Stimulated activated naive CD4-positive, alpha-beta T cell (primary cell): ENCODE results near the gene PPIL4.

Experiments
- DNase-seq, 6 experiments: peaks; one replicate each; lab custom pipeline; 2025; lab: John Stamatoyannopoulos, UW

Gene PPIL4, protein sequence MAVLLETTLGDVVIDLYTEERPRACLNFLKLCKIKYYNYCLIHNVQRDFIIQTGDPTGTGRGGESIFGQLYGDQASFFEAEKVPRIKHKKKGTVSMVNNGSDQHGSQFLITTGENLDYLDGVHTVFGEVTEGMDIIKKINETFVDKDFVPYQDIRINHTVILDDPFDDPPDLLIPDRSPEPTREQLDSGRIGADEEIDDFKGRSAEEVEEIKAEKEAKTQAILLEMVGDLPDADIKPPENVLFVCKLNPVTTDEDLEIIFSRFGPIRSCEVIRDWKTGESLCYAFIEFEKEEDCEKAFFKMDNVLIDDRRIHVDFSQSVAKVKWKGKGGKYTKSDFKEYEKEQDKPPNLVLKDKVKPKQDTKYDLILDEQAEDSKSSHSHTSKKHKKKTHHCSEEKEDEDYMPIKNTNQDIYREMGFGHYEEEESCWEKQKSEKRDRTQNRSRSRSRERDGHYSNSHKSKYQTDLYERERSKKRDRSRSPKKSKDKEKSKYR

GRCh38 chr6:149545754-149546471, at the start of gene PPIL4:
TSS of gene PPIL4 (minus strand) at chr6:149546043. CDS start at chr6:149546005, 38 bp downstream.
- peak; percentile 92 to 98 (median 94) for DNase-seq

- DNase-seq, result no peak
Observed at GRCh38 chr6:149593408-149593807, 47.6 kb upstream of the PPIL4 start.

- no peak for DNase-seq
Observed at GRCh38 chr6:149592983-149593382, 47.1 kb upstream of the PPIL4 start.

- DNase-seq, result no peak
Observed at GRCh38 chr6:149586149-149586548, 40.3 kb upstream of the PPIL4 start.

DNA sequence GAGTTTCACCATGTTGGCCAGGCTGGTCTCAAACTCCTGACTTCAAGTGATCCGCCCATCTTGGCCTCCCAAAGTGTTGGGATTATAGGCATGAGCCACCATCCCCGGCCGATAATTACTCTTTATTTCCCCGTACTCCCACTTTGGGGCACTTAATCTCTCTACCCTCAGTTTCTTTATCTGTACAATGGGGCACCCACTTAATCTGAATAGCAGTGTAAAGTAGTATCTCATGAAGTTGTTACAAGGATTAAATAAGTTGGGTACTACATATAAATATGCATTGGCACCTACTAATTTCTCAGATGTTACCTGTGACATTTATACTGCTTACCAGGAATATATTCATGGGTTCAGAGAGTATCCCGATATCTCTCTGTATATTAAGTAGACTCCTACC, 35.5 kb upstream of the PPIL4 start:
- no peak for DNase-seq

GRCh38 chr6:149580880-149581279, 35.0 kb upstream of the PPIL4 start:
- DNase-seq, result no peak

- no peak for DNase-seq
Observed at GRCh38 chr6:149567945-149568585, 22.2 kb upstream of the PPIL4 start.

- DNase-seq, result no peak
Observed at GRCh38 chr6:149567194-149567586, 21.3 kb upstream of the PPIL4 start.

GRCh38 chr6:149566410-149567193, 20.8 kb upstream of the PPIL4 start:
- peak; percentile 24 to 76 (median 52) for DNase-seq

GRCh38 chr6:149565527-149566409, 19.9 kb upstream of the PPIL4 start, which contains the start of gene GINM1:
TSS of gene GINM1 (plus strand) at chr6:149566375. CDS start at chr6:149566415, 40 bp downstream.
- peak; percentile 89 to 96 (median 92) for DNase-seq

DNA sequence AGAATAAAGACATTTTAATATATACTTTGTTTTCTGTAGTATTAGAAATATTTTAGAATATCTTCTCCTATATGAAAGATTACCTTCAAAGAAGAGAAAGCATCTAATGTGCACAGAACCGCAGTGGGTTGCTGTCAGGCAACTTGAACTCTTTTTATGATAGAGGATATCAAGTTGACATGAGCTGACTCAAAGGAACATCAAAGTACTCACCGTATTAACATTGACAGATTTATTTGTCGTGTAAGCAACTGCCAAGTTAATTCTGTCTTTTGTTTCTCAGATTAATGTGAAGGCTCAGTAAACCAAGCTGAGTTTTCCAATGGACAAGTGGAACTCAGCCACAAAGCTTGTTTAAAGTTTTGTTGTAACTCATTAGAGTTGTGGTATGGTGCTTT, 18.1 kb upstream of the PPIL4 start:
- no peak for DNase-seq

- DNase-seq, result no peak
Observed at GRCh38 chr6:149563203-149563927, 17.5 kb upstream of the PPIL4 start.

DNA sequence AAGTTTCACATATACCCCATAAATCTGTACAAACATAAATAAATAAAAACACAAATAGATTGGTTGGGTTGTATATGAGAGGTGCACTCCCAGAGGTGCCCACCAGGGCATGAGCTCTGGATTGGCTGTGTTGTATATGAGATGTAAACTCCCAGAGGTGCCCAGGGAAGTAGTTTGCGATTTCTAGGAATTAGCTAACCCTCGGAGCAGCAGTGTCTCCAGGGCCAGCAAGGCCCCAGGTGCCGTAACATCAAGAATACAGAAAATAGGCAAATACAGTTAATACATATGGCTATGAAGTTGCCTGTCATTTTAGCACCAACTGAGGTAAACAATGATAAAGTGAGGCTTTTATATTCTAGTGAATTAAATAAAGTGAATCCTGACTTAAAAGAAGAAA, 14.9 kb upstream of the PPIL4 start:
- no peak for DNase-seq

DNA sequence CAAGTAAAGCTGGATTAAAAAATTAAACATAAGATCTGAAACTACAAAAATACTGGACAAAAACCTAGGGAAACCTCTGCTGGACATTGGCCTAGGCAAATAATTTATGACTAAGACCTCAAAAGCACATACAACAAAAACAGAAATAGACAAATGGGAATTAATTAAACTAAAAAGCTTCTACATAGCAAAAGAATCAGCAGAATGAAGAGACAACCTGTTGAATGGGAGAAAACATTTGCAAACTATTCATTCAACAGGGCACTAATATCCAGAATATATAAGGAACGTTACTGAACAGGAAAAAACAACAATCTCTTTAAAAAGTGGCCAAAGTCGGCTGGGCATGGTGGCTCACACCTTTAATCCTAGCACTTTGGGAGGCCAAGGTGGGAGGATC, 13.5 kb upstream of the PPIL4 start:
- DNase-seq, result no peak

DNA sequence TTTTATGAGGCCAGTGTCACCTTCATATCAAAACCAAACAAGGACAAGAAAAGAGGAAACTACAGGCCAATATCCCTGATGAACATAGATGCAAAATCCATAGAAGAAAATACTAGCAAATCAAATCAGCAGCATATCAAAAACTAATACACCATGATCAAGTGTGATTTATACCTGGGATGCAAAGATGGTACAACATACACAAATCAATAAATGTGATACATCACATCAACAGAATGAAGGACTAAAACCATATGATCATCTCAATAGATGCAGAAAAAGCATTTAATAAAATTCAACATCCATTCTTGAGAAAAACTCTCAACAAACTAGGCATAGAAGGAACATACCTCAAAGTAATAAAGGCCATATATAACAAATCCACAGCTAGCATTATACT, 12.2 kb upstream of the PPIL4 start:
- DNase-seq, result no peak

DNA sequence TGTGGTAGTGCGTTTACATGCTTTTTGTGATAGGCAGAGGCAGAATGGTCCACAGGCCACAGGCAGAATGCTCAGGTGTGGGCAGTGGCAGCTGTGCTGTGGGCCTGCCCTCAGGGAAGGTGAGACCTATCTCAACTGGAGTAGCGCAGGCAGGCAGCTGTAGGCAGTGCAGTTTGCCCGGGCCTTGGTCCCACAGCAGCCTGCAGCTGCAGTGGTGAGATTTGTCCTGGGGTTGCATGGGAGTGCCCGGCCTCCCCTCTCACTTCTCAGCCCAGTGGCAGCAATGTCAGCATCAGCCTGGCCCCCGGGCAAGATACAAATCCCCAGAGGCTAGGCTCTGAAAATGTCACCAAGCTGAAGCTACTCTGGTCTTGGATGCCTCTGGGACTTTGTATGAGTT, 6.1 kb upstream of the PPIL4 start:
- no peak for DNase-seq

GRCh38 chr6:149545258-149545753, 537 bp downstream of the PPIL4 start:
- peak; percentile 51 to 83 (median 74) for DNase-seq

DNA sequence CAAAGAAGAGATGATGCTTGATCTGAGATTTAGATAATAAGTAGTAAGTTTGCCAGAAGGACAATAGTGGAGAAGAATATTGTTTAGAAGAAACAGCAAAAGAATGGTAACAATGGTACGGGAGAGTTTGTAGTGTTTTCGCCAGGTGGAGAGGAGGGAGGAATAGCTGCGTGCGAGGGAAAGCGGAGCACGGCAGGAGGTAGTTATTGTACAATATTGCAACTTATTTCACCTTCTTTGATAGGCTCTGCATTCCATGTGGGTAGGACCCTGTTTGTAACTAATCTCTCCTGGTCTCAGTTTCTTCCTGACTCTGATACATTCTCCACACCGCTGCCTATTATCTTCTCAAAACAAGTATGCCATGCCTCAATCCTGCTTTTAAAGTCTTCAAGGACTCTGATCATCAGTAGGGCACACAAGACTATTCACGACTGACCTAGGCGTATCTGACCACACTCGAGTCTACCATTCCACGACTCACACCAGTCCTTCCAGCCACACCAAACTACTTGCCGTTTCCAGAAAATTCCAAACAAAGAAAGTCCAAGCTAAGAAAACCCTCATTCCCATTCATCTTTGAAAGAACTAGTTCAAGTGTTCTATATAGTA, 1.1 kb downstream of the PPIL4 start:
- no peak for DNase-seq

GRCh38 chr6:149541139-149541538, 4.7 kb downstream of the PPIL4 start:
- no peak for DNase-seq
